HG03045 (cell line): ENCODE measurements around the gene FOCAD.

ENCODE experiments used
- ATAC-seq: cut with Tn5 transposase; IDR thresholded peaks from one replicate; pipeline ENCODE4 v1.9.1; 2021; ENCODE audit warnings: mild to moderate bottlenecking, moderate library complexity; ENCODE audit not compliant: unreplicated experiment

FOCAD gene

DNA sequence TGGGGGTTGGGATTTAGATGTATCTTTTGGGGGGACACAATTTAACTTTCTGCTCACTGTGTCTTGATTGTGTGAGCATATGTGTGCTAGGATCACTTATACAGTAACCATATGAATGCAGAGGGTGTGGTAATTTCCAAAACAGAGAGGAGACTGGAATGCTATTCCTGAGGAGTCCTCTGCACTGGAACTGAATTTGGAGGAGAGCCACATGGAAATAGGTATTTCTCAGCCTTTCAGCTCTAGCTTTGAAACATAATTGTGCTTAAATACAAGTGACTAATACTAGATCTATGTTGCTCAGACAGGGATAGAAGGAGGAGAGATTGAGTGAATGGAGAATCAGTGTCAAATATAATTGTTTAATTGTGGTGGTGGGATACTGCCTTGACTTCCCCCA, 45.5 kb downstream of the FOCAD start:
- no peak for ATAC-seq

DNA sequence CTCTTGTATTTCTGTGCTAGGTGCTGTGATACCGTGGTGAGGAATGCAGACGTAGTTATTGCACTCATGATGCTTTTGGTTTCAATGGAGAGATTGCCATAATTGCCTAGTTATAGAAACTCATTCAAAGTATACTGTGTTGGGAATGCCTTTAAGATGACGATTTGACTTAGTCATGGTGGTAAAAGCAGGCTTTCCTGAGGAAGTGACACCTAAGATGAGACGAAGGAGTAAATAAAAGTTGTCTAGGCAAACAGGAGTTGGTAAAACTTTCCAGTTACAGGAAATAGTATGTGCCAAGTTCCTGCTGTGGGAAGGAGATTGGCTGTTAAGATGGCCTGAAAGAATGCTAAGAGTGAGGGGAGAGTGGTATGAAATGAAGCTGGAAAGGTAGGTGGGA, 48.1 kb downstream of the FOCAD start:
- ATAC-seq: no peak

- no peak for ATAC-seq
Measured at GRCh38 chr9:20734275-20734674, 50.2 kb downstream of the FOCAD start.

- ATAC-seq: no peak
Measured at GRCh38 chr9:20740304-20740703, 56.2 kb downstream of the FOCAD start.

- no peak for ATAC-seq
Measured at GRCh38 chr9:20740929-20741582, 57.0 kb downstream of the FOCAD start.

DNA sequence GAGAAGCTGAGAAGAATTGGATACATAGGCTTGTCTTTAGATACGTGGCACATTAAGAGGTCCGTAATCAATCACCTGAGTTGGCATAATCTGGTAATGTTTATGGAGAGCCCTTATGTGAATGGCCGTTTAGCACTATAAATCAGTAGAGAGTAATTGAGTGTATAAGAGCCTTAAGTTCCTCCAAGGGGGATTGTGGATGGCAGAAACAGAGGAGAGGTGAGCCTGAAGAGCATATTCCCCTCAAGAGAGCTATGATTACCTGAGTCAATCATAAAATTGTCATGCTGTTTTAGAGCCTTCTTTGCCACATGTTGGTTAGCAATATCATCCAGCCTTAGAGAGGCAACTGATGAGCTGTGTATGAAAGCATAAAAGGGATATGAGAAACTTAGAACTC, 58.8 kb downstream of the FOCAD start:
- ATAC-seq: no peak

DNA sequence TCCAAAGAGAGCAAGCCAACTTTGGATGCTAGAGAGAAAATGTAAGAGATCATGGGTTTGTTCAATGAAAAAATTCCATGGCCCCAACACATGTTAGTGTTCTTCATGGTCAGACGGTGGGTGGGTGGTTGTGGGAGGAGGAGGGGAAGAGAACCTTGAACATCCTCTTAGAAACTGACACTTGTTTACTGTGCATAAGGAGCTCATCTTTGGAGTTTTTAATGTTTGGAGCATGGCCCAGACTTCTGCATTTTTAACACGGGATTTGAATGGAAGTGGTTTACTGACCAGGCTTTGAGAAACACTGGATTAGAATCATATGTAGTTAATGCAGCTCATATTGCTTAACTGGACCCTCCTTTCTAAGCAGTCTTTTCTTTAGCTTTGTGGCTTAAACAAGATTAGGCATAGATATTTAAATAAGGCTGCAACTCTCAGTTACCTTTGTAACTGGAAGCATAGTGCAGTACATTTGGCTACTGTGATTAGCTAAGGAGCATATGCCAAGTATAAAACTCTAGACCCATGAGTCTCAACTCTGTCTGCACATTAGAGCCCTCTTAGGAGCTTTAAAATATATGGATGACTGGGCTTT, 60.1 kb downstream of the FOCAD start:
- ATAC-seq: no peak

DNA sequence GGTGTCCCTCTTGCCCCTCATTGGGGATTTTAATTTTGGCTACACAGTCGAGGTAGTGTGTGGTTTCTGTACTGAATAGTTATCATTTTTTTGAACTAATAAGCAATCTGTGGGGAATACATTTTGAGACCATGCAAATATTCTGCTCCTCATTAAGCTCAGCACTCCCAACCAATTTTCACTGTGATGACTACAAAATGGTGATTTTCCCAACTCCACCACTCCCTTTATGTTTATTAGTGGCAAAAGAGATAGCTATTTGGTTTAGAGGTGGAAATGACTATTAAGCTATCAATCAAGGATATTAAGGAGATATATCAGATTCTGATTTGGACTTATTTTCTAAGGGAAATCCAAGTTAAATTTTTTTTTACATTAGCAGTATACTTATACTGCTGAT, 62.9 kb downstream of the FOCAD start:
- ATAC-seq: no peak

- no peak for ATAC-seq
Measured at GRCh38 chr9:20749496-20750198, 65.6 kb downstream of the FOCAD start.

DNA sequence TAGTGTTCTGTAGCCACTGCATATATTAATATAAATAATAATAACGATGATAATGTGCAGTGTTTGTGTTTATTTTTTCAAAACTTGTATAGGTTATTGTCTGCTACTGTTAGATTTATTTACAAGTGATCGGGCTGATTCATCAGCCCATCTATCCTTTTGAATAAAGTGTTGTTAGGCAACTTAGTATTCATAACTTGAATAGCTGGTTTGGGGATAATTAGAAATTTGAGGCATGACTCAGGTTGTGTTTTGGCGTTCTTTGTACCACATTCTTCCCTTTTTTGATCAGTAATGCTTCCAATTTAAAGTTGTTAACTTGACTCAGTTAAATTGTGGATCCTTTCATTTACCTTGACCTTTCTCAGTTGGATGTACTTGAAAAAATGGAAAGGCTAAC, 69.7 kb downstream of the FOCAD start:
- ATAC-seq: no peak

DNA sequence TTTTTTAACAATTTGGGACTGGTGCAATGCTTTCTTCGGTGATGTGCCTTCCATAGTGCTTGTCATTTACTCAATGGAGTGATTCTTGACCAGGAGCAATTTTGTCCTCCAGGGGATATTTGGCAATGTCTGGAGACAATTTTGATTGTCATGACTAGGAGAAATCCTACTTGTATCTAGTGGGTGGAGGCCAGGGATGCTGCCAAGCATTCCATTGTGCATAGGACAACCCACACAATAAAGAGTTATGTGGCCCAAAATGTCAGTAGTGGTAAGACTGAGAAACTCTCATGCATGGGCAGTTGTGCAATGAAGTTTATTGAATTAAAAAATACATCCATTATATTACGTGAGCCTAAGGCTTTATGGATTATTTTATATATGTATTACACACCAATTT, 70.5 kb downstream of the FOCAD start:
- no peak for ATAC-seq

DNA sequence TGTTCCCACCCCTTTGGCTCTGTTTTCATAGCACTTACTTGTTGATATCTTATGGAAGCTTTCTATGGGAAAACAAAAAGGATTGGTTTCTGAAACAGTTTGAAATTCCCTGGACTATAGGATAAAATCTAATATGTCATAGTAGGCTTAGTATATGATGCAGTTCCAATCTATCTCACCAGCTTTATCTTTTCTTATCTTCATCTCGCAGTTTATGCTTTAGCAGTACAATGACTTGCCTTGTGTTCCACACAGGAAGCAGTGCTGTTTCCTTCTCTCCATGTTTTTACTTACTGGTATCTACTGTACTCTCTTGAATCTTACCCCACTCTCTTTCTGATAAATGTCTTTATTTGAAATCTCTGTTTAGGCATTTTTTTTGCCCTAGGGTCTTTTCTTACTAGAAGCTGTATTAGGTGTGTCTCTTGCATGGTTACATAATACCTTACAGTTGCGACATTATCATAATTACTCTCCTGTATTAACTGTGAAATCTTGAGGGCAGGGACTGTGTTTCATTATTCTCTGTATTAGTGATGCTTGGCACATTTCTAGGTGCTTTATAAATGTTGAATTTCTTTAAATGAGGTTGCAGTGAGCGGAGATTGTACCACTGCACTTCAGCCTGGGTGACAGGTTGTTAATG, 76.3 kb downstream of the FOCAD start:
- ATAC-seq: no peak

- ATAC-seq: no peak
Measured at GRCh38 chr9:20770947-20771346, 86.9 kb downstream of the FOCAD start.

DNA sequence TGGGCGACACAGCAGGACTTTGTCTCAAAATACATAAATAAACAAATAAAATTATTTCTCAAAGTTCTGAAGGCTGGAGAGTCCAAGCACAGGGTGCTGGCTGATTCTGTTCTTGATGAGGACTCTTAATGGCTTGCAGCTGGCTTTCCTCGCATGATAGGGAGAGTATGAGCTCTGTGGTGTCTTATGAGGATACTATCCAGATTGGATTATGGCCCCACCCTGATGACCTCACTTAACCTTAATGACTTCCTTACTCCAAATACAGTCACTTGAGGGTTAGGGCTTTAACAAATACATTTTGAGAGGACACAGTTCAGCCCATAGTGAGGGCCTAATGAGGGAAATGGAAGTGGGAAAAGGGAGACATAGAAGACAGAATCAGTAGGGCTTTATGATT, 87.7 kb downstream of the FOCAD start:
- no peak for ATAC-seq

GRCh38 chr9:20775683-20776082, 91.6 kb downstream of the FOCAD start:
- ATAC-seq: no peak

DNA sequence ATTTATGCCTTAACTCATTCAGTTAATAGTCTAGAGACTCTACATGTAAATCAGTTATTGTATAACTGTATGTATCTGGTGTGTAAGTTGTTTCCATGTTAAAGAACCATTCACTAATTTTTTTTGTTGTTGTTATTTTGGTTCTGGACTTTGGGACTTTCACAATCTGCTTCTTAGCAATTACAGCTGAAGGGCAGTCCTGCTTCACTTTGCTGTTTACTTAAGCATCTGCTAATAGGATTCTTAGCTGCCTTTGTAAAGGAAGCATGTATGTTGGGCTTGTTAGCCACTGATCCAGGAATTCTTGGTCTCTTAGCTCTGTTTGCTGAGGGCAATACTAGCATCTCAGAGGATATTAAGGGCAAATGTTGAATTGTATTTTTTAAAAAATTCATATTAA, 97.0 kb downstream of the FOCAD start:
- ATAC-seq: no peak

- ATAC-seq: no peak
Measured at GRCh38 chr9:20782289-20782688, 98.2 kb downstream of the FOCAD start.

GRCh38 chr9:20783057-20784038, 99.3 kb downstream of the FOCAD start:
- ATAC-seq: no peak

GRCh38 chr9:20784196-20784595, 100.1 kb downstream of the FOCAD start:
- ATAC-seq: no peak

GRCh38 chr9:20786807-20787206, 102.7 kb downstream of the FOCAD start:
- no peak for ATAC-seq
